ENCODE results near the gene PNPLA1.

DNA sequence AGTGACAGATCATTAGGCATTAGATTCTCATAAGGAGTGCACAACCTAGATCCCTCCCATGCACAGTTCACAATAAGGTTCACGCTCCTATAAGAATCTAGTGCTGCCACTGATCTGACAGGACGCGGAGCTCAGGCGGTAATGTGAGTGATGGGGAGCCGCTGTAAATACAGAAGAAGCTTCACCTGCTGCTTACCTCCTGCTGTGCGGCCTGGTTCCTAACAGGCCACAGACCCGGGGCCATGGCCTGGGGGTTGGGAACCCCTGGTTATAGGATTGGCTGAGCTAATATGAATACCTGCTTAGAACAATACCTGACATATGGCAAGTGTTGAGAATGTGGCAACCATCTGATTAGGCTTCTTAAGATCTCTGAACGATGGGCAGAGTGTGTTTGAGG lies 2.4 kb downstream of the PNPLA1 start:
- TF ChIP-seq ZNF274 (IDR thresholded peaks at IDR 0.05; ENCODE audit: low read depth, low read length) (no peak), SUZ12 (IDR thresholded peaks at IDR 0.05; ENCODE audit: extremely low read depth, insufficient read depth, insufficient read length) (no peak)

Measured in NT2/D1 (cell line).